ENCODE results near the gene LRRFIP2.

LRRFIP2 gene

GRCh38 chr3:37041546-37042195 lies 132.7 kb downstream of the LRRFIP2 start:
- no peak for DNase-seq (ENCODE audit: low read depth)
- no peak overlapping the region for H3K4me3 ChIP-seq (ENCODE audit: low read length)
- no peak for TF ChIP-seq CTCF (conservative IDR thresholded peaks at IDR 0.05; ENCODE audit: low read depth, low read length)

GRCh38 chr3:37040231-37040630 lies 134.2 kb downstream of the LRRFIP2 start:
- DNase-seq (ENCODE audit: low read depth): no peak
- TF ChIP-seq CTCF (conservative IDR thresholded peaks at IDR 0.05; ENCODE audit: low read depth, low read length): no peak
- H3K4me3 ChIP-seq (ENCODE audit: low read length): no peak overlapping the region

- no peak for DNase-seq (ENCODE audit: low read depth)
- no peak for TF ChIP-seq CTCF (conservative IDR thresholded peaks at IDR 0.05; ENCODE audit: low read depth, low read length)
- no peak overlapping the region for H3K4me3 ChIP-seq (ENCODE audit: low read length)
Observed at GRCh38 chr3:37039161-37039846, 135.1 kb downstream of the LRRFIP2 start.

GRCh38 chr3:37037352-37037751 lies 137.0 kb downstream of the LRRFIP2 start:
- TF ChIP-seq CTCF (conservative IDR thresholded peaks at IDR 0.05; ENCODE audit: low read depth, low read length): no peak
- no peak overlapping the region for H3K4me3 ChIP-seq (ENCODE audit: low read length)
- DNase-seq (ENCODE audit: low read depth): no peak

GRCh38 chr3:37032961-37033360 lies 141.4 kb downstream of the LRRFIP2 start:
- H3K4me3 ChIP-seq (ENCODE audit: low read length): no peak overlapping the region
- no peak for DNase-seq (ENCODE audit: low read depth)
- no peak for TF ChIP-seq CTCF (conservative IDR thresholded peaks at IDR 0.05; ENCODE audit: low read depth, low read length)

- DNase-seq (ENCODE audit: low read depth): no peak
- TF ChIP-seq CTCF (conservative IDR thresholded peaks at IDR 0.05; ENCODE audit: low read depth, low read length): no peak
- H3K4me3 ChIP-seq (ENCODE audit: low read length): no peak overlapping the region
Observed at GRCh38 chr3:37031096-37031682, 143.2 kb downstream of the LRRFIP2 start.

GRCh38 chr3:37030588-37030987 lies 143.8 kb downstream of the LRRFIP2 start:
- TF ChIP-seq CTCF (conservative IDR thresholded peaks at IDR 0.05; ENCODE audit: low read depth, low read length): no peak
- H3K4me3 ChIP-seq (ENCODE audit: low read length): no peak overlapping the region

More at GRCh38 chr3:37030588-37030987, 143.8 kb downstream of the LRRFIP2 start:
- DNase-seq (ENCODE audit: low read depth): no peak
